CD4-positive, alpha-beta T cell treated with Interleukin-15 for 1 hour (primary cell): ENCODE results near the gene SCAF11.

ENCODE experiments used
- DNase-seq: peaks from one replicate; pipeline ENCODE4 v3.0.0-alpha.2; 2020

The SCAF11 gene

DNA sequence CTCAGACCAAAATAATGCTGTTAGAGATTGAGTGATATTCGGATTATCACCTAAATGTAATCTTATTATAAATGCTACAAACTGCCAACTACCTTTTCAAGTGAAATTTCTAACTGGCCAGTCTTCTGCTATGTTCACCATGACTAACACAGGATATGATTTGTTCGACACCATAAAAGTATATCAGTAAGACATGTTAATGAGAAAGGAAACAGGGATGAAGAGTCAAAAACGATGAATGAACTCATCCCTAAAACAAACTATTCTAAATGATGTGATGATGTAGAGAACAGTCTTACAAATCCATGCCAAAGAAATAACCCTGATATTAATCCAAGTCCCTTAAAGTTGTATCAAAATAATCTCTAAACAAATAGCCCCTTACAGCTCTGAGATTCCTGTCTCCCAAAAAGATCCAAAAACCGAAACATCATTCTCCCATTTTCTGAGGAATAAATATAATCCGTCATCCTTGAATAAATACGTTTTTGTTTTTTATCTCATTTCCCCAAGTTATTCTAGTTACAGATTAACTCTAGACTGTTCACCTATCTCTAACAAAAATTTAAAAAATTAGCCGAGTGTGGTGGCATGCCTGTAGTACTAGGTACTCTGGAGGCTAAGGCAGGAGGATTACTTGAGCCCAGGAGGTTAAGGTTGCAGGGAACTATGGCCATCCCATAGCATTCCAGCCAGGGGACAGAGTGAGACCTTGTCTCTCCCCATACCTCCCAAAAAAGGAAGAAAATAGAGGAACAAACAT lies 9.1 kb downstream of the SCAF11 start:
- DNase-seq: no peak

DNA sequence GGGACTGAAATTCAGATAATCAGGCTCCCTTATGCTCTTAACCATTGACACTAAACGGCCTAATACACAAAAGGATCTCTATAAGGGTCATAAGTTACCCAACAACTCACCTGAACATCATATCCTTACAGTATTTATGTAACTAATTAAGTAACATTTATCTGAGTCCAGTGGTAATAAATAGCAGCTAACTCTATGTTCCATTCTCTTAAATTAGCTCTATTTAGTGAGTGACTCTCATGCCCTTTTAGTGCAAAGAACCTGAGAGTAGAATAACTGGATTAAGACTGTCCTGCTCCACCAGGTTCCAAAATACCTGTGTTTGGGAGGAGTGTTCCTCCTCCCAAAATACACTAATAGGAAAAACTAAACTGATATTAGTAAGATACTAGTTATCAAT lies 9.8 kb downstream of the SCAF11 start:
- DNase-seq: no peak

DNA sequence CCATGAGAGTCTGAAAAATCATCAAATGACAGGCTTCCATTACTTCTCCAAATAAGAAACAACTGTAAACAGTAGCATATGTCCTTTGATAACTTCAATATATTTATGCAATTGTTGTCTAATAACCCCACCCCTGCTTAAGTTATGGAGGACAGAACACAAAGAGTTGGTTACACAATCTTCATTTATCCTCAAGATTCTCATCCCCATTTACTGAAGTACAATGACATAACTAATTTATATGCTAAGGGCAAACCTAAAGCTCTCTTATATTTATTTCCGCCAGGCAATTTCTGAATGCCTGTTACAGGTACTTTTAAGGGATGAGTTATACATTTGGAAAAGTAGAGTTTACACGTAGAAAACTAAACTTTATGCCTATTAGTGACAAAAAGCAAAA lies 12.3 kb downstream of the SCAF11 start:
- no peak for DNase-seq

DNA sequence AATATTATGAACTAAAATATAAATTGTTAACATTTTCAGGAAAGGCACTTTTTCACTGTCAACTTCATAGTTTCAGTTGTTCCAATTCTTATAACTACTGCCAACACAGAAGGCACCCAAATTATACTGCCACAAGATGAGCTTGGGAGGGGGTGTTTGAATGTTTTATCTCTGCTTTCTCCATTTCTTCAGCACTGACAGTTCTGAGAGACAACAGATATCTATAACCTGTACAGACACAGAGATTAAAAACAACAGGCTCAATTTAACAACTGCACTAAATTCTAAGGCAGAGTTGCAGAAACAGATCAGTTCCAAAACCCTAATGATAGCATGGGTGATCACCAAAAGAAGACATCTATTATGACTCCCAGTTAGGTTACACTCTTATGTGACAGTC lies 12.8 kb downstream of the SCAF11 start:
- no peak for DNase-seq

DNA sequence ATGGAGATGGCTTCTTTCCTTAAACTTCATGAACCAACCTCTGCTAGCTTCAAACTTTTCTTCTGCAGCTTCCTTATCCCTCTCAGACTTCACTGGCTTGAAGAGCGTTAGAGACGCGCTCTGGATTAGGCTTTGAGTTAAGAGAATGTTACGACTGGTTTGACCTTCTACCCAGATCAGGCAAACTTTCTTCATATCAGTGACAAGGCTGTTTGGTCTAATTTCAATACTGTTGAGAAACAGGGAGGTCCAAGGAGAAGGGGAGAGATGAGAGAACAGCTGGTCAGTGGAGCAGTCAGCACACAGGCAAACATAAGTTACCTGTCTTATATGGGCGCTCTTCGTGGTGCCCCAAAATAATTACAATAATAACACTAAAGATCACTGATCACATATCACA lies 14.9 kb downstream of the SCAF11 start:
- no peak for DNase-seq

DNA sequence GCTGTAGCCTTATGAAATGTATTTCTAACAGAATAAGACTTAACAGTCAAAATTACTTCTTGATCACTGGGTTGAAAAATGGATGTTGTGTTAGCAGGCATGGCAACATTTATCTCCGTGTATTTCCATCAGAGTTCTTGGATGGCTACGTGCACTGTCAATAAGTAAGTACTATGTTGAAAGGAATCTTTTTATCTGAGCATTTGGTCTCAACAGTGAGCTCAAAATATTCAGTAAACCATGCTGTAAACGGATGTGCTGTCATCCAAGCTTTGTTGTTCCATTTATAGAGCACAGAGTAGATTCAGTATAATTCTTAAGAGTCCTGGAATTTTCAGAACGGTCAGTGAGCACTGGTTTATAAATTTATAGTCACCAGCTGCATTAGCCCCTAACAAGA lies 15.5 kb downstream of the SCAF11 start:
- no peak for DNase-seq

DNA sequence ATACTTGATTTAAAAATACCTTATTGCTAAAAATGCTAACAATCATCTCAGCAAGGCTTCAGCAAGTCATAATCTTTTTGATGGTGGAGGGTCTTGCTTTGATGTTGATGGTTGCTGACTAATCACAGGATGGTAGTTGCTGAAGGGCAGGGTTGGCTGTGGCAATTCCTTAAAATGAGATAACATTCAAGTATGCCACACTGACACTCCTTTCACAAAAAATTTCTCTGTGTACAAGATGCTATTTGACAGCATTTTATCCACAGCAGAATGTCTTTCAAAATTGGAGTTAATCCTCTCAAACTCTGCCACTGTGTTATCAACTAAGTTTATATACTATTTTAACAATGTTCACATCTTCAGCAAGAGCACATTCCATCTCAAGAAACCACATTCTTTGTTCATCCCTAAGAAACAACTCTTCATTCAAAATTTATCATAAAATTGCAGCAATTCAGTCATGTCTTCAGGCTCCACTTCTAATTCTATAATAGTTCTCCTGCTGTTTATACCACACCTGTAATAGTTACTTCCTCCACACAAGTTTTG lies 16.1 kb downstream of the SCAF11 start:
- DNase-seq: no peak

DNA sequence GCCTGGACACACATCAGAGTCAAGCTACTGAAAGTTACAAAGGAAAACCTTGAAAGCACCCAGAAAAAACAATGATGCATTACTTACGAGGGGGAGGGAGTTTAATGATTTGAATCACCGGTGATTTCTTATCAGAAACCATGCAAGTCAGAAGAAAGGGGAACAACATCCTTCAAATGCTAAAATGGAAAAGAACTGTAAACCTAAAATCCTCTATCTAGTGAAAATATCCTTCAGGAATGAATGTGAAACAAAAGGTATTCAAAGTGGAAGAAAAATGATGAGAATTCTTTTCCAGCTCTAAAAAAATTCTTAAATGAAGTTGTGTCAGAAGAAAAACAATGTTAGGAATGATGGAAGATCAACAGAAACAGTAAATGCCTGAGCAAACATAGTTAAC lies 16.8 kb downstream of the SCAF11 start:
- DNase-seq: no peak

DNA sequence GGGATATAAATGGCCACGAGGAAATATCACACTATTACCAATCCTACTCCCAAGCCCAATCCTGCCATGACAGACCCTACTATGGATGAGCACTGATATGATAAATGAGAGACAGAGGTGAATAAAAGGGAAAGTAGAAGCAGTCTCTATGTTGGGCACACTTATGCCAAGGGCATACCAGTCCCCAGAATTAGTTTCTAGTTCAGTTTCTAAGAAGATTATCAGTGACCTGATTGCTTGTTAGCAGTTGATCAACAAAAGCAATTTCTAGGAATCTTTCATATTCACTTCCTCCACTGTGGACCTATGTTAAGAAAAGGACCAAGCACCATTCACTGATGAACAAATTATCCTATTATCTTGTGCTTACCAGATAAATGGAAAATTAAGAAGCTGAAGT lies 20.0 kb downstream of the SCAF11 start:
- no peak for DNase-seq

DNA sequence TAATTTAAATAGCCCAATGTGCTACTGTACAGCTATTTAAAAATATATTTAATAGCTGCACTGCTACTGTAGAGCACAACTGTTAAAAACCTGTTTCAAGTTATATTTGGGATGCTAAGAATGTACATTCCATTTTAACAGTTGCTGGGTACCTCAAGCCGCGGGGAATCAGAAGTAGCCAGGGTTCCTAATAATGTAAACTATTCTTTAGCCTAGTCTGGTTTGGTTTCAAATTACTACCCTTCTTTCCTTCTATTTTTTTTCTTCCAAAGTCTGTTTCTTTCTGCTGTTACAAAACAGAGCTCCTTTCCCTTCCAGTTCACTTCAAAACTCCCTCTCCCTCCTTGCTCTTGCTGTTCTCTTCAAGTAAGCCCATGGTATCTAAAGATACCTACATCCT lies 21.3 kb downstream of the SCAF11 start:
- no peak for DNase-seq

DNA sequence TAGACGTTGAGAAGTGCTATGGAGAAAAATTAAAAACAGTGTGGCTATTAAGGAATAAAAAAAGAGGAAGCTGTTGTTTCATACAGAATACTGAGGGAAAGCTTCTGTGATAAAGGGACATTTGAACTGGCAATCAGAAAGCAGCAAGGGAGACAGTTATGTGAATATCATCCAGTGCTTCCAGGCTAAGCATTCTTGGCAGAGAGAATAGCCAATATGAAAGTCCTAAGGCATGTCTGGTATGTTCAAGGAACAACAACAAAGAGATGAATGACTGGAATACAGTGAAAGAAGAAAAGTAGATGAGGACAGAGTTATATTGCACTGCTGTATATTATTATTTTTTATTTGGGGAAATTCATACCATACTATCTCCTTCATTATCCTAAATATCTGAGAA lies 23.9 kb downstream of the SCAF11 start:
- no peak for DNase-seq

DNA sequence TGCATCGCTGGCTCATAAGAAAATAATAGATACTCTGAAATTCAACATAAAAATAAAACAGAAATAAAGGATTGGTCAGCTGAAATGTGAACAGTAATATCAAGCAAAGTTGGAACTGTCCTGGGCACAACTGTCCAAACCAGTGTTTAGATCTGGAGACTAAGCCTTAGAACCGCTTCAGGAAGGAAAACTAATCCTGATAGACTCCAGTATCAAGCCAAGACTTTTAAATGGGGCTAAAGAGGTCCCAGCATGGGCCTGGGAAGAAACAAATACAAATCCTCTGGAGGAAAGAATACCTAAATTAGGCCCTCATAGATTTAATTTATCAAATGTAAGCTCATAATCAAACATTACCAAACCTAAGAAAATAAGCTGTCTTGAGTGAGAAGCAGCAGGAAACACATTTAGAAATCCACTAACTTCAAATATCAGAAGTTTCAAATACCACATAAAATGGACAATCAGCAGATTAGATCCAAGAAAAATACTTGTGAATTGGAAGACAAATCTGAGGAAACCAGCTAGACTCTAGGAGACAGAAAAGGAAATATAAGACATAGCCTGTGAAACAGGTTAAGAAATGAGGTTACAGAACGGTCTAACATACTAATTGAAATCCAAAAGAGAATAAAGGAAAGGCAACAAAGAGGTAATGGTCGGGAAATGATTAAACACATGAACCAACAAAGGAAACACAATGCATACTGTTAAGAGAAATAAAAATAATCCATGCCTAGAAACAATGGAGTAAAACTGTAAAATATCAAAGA lies 27.6 kb downstream of the SCAF11 start:
- DNase-seq: no peak

DNA sequence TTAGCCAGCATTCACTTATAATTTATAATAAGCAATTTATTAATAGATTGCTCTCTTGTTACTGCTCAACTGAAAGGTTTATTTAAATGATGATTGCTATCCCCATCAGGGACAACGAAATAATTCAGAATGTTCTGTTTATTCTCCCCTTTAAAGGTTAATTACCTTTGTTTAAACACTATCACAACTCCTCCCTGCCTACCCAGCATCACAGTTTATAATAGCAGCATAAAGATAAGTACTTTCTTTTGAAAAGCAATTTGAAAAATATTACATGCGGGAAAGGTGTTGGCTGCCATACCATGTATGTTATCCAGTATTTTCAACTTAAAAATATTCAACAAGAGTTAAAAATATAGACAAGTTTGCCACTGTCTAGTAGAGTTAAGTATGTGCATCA lies 30.6 kb downstream of the SCAF11 start:
- DNase-seq: no peak

DNA sequence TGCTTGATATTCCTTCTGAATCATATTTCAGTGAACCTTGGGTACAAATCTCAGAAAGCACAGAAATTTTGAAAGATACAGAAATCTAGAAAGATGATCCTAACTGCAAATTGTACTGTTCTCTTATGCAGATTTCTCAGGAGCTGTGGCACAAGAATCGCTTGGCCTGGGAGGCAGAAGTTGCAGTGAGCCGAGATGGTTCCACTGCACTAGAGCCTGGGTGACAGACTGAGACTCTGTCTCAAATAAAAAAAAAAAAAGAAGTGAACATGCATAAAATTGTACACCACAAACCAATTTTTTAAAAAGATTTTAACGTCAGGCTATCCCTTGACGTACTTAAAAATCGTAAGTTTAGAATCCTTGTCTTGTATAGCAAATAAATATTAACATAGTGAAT lies 31.3 kb downstream of the SCAF11 start:
- no peak for DNase-seq

DNA sequence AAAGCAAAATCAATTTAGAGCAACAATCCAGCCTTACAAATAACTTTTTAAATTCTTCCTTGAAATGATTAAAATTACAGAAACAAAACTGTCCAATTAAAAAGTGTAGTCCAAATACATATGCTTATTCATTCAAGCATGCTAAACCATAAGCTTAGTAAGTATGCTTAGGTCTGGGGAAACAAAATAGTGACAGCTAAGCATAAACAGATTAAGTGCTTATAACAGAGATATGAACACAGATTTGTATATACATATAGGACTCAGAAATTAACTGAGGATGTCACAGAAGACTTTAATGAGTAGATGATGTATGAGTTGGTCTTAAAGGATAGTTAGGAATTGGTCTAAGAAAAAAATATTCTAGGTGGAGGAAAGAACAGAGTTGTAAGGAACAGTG lies 41.8 kb downstream of the SCAF11 start:
- DNase-seq: no peak

DNA sequence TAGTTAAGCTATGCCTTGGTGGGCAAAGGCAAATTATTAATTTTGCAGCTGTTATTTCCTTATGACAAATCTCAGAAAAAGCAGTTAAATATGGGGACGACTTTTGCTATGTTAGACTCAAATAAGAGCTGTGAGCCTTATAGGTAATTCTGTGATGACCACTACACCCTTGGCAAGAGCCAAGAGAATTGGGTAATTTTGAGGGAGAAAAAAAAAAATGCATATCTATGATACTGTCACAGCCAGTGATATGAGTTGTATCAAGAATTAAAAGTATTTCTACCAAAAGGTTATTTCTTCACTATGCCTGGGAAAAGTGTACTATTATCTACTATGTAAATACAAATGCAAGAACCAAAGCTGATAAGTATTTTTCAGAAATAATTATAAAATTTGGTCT lies 43.9 kb downstream of the SCAF11 start:
- DNase-seq: no peak

DNA sequence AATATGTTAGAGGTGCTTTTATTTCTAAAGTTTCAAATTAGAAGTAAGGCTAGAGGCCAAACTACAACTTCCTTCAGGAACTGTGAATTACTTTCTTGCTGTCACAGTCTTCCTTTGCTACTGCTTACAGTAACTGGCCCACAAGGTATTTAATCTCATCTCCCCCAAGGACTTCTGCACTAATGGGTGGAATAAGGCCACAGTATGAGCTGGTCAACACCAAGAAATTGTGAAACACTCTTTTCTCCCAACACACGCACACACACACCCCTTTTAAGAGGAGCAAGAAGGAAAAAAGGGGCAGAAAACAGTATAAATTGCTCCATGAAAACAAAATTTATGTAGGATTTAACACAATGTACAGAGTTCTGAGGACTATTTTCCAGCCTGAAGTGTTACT lies 45.6 kb downstream of the SCAF11 start:
- no peak for DNase-seq

DNA sequence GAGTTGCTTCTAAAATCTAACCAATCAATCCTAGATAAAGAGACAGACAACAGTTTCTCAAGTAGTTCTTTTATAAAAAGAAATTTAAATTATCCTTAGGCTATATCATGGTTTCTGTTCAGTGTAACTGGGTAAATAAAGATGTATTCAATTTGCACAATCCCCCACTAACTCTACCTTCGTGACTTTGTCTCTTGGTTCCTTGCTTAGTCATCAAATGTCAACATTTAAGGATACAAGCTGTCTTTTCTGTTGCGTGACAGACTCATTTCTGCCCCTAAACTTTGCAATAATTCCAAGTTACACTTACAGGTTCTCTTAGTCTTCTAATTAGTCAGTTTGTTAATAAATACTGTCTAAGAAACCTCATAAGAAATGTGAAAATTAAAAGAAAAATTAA lies 50.6 kb downstream of the SCAF11 start:
- DNase-seq: no peak

DNA sequence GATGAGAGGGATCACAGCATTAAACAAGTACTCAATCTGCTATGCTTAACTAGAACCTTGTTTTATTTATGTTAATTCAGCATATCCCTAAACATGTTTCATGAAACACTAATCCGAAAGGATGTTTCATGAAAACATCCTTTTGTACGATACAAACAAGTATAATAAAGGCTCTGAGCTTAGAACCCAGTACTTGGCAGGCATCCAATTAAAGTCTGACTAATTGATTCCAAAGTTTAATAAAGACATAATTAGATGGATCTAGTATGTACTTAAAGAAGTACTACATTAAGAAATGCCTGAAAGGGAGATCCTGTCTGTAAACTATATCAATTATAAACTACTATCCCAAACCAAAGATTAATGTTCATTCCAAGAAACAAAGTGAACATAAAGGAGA lies 51.8 kb downstream of the SCAF11 start:
- no peak for DNase-seq

DNA sequence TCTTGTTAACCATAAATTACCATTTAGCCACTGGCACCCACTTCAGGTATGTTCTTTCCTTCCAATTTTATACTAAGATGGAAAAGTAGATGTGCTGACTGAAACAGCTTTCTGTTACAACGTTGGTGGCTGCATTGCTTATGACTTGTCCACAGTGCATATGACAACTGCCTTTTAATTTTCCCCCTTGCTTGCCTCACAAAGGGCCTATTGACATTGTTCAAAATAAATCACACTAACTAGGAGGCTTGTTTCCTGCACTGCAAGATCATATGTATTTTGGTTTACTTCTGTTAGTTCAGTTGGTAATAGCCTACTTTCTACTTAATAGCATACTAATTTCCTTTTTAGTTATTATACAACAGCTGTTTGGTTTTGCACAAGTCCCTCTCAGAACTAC lies 55.4 kb downstream of the SCAF11 start:
- DNase-seq: no peak

DNA sequence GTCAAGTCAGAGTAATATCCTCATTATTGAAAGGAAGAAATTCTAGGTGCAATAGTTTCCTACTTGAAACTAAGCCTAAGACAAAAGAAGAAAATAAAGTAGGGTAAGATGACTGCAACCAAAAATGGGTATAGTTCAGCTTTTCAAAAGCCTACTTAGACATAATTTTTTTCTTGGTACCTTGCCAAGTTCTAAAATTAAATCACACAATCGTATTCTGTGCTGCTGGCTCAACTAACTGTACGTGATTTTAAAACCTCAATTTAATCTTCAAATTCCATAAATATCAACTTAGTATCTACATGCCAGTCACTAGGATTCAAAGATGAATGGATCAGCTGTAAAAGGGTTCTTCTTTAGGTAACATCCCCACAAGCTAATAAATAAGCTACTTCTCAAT lies 56.9 kb downstream of the SCAF11 start:
- DNase-seq: no peak

DNA sequence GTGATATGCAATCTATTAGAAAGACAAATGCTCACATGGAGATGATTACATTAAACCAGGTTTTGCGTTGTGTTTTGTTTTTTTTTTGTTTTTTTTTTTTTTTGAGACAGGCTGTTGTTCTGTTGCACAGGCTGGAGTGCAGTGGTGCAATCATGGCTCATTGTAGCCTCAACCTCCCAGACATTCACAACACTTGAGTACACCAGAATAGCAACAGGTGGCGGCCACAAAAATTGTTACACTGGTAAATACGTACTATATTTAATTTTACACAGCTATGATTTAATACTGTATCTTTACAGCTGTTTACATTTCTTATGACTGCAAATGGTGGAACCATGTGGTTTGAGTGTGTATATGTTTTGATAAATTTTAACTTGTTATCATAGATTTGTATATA lies 60.0 kb downstream of the SCAF11 start:
- no peak for DNase-seq

DNA sequence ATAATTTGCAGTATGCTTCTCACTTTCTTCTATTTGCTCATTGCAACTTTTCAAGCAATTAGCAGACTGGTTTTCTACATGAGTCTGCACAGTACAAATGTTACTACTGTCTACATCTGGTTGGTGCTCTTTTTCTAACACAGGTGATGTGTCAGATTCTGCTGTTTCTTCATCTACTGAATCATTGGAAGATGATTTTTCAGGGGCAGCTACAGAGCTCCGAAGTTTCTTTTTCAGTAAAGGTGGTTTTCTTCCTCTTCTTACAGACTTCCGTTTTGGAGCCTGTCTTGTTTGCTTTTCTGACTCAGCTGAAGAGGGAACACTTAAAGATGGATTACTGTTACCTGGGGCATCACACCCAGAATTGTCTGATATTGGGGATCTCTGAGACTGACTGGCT lies 62.1 kb downstream of the SCAF11 start:
- no peak for DNase-seq

DNA sequence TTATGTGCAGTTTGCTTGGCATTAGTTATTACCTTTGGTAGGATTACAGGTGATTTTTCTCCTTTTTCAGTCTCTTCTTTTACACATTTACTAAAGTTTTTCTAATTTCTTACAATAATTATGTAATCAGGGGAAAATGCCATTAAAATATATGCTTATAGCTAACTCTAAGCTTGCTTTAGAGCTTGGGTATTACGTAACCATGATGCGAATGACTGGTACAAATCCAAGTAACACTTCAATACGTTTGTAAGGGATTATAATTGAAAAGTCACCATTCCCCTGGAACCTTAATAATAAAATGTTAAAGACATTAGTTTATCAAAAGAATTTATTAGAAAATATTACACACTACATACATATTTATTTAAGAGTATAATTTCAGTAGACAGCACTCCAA lies 71.6 kb downstream of the SCAF11 start:
- no peak for DNase-seq

DNA sequence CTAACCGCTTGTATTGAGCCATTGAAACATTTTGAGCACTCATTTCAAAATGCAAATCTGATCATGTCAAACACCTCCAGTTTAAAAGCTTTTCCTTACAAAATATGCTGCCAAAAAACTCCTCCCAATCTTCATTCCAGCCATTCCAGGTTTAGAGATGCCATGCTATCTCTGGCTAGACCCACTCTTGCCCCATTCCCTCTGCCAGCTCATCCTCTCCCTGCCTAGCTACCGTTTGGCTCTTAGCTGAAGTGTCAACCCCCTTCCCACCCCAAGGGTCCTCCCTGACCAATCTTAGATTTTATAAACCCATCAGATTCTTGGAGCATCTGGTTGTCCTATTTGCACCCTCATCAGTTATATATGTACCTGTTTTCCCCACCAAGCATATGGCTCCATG lies 75.0 kb downstream of the SCAF11 start:
- DNase-seq: no peak
